IMR-90 (cell line): ENCODE data around the gene ZEB2. TPM values are rescaled to one million over a fixed set of nuclear protein-coding genes. Genes with fewer than 3 reads are reported as not detected.

Experiments used
- ATAC-seq: fragments of 200-7000 bp; cut with Tn5 transposase; 2 replicates; pipeline ENCODE4 v1.9.1; 2020; ENCODE audit warnings: low read depth, mild to moderate bottlenecking, moderate library complexity
- Bru-seq: library from RNA; stranded (reverse); fragments of 400-500 nt; gene quantifications from one replicate; lab custom pipeline; 2021; lab: Mats Ljungman, UMichigan
- BruChase-seq, 2 experiments: library from RNA; stranded (reverse); fragments of 400-500 nt; gene quantifications; one replicate each; lab custom pipeline; 2021; lab: Mats Ljungman, UMichigan
- BruUV-seq: library from RNA; stranded (reverse); fragments of 400-500 nt; replicated peaks from 2 replicates; lab custom pipeline; 2021; lab: Mats Ljungman, UMichigan
- CTCF ChIA-PET: fragments of 300-600 bp; formaldehyde crosslinking; extraction: SDS; loops from one replicate; lab custom pipeline; 2021; ENCODE audit warnings: antibody characterized with exemption; lab: Yijun Ruan, JAX
- POLR2A ChIA-PET: fragments of 300-600 bp; sonication (Branson Sonifier 250); formaldehyde crosslinking; loops from one replicate; lab custom pipeline; 2022; ENCODE audit warnings: antibody characterized with exemption; ENCODE audit not compliant: unreplicated experiment; lab: Charles Lee
- DNase-seq: peaks from one replicate; pipeline ENCODE4 v3.0.0; 2013
- H2AFZ ChIP-seq: replicated peaks from 2 replicates; pipeline ENCODE3; 2013; ENCODE audit warnings: low read length, mild to moderate bottlenecking; ENCODE audit not compliant: poor library complexity
- H2AK5ac ChIP-seq: 2 replicates; pipeline ENCODE4 v1.6.1; 2013; ENCODE audit warnings: low read depth, low read length, inconsistent platforms
- H2AK9ac ChIP-seq: replicated peaks from 2 replicates; pipeline ENCODE3; 2013; ENCODE audit warnings: mild to moderate bottlenecking, low read depth, low read length, moderate library complexity; ENCODE audit not compliant: poor library complexity
- H2BK120ac ChIP-seq: 2 replicates; pipeline ENCODE4 v1.6.1; 2013; ENCODE audit warnings: low read depth, low read length, inconsistent platforms
- H2BK15ac ChIP-seq: 3 replicates; pipeline ENCODE4 v1.6.1; 2013; ENCODE audit warnings: low read depth, low read length, inconsistent platforms
- H2BK20ac ChIP-seq: 2 replicates; pipeline ENCODE4 v1.6.1; 2013; ENCODE audit warnings: low read depth, mild to moderate bottlenecking, inconsistent platforms, low read length, moderate library complexity
- H2BK5ac ChIP-seq: 2 replicates; pipeline ENCODE4 v1.6.1; 2013; ENCODE audit warnings: mild to moderate bottlenecking, low read depth, low read length, inconsistent platforms; ENCODE audit not compliant: poor library complexity, severe bottlenecking
- H3K14ac ChIP-seq: replicated peaks from 2 replicates; pipeline ENCODE4 v1.6.1; 2013; ENCODE audit warnings: low read depth, low read length, inconsistent platforms
- H3K18ac ChIP-seq: 2 replicates; pipeline ENCODE4 v1.6.1; 2013; ENCODE audit warnings: low read depth, low read length, control low read depth
- H3K23ac ChIP-seq: 2 replicates; pipeline ENCODE4 v1.6.1; 2013; ENCODE audit warnings: low read depth, low read length, inconsistent platforms
- H3K27ac ChIP-seq: 2 replicates; pipeline ENCODE4 v1.5.1; 2013; ENCODE audit warnings: mild to moderate bottlenecking, control low read depth, low read length; ENCODE audit not compliant: insufficient read depth
- H3K27me3 ChIP-seq: 2 replicates; pipeline ENCODE4 v1.6.1; 2013; ENCODE audit warnings: low read length; ENCODE audit not compliant: control insufficient read depth, insufficient read depth
- H3K36me3 ChIP-seq: 2 replicates; pipeline ENCODE4 v1.6.1; 2013; ENCODE audit warnings: low read length, mixed read lengths; ENCODE audit not compliant: control insufficient read depth, insufficient read depth
- H3K4ac ChIP-seq: 2 replicates; pipeline ENCODE4 v1.6.1; 2013; ENCODE audit warnings: low read depth, low read length, inconsistent platforms
- H3K4me1 ChIP-seq: 2 replicates; pipeline ENCODE4 v1.6.1; 2013; ENCODE audit warnings: low read length, mixed read lengths; ENCODE audit not compliant: control insufficient read depth, insufficient read depth
- H3K4me2 ChIP-seq: 2 replicates; pipeline ENCODE4 v1.6.1; 2013; ENCODE audit warnings: low read depth, mild to moderate bottlenecking, control low read depth, low read length, moderate library complexity
- H3K4me3 ChIP-seq: 2 replicates; pipeline ENCODE4 v1.5.1; 2013; ENCODE audit warnings: low read depth, mild to moderate bottlenecking, control low read depth, low read length, moderate library complexity; ENCODE audit not compliant: insufficient read depth
- H3K56ac ChIP-seq: 2 replicates; pipeline ENCODE4 v1.6.1; 2013; ENCODE audit warnings: low read length, inconsistent platforms; ENCODE audit not compliant: insufficient read depth; ENCODE audit errors: extremely low read depth
- H3K79me1 ChIP-seq, 2 experiments: 2 replicates each; pipeline ENCODE4 v1.6.1; 2013; ENCODE audit warnings: low read length in 2 of 2, inconsistent platforms in 1 of 2, low read depth in 1 of 2
- H3K9ac ChIP-seq: 2 replicates; pipeline ENCODE4 v1.6.1; 2013; ENCODE audit warnings: low read depth, low read length, control low read depth
- H3K9me1 ChIP-seq: 2 replicates; pipeline ENCODE4 v1.6.1; 2013; ENCODE audit warnings: low read length, inconsistent platforms; ENCODE audit not compliant: insufficient read depth
- H3K9me3 ChIP-seq: 2 replicates; pipeline ENCODE4 v1.6.1; 2013; ENCODE audit warnings: low read length; ENCODE audit not compliant: control insufficient read depth, insufficient read depth
- H4K20me1 ChIP-seq: 2 replicates; pipeline ENCODE4 v1.6.1; 2013; ENCODE audit warnings: low read length, inconsistent platforms; ENCODE audit not compliant: insufficient read depth
- H4K5ac ChIP-seq: 2 replicates; pipeline ENCODE4 v1.6.1; 2013; ENCODE audit warnings: mild to moderate bottlenecking, low read depth, low read length, control low read depth
- H4K8ac ChIP-seq, 2 experiments: 2 replicates each; pipeline ENCODE4 v1.6.1; 2013; ENCODE audit warnings: low read depth in 2 of 2, low read length in 2 of 2, control low read depth in 1 of 2, inconsistent platforms in 1 of 2
- H4K91ac ChIP-seq: 2 replicates; pipeline ENCODE4 v1.6.1; 2013; ENCODE audit warnings: low read depth, low read length, inconsistent platforms; ENCODE audit not compliant: insufficient read depth
- BHLHE40 ChIP-seq: fragments of 150-350 bp; IDR thresholded peaks from 2 replicates; pipeline ENCODE4 v1.6.1; 2016; ENCODE audit warnings: mild to moderate bottlenecking, low read depth, low read length
- FOS ChIP-seq: fragments of 150-350 bp; IDR thresholded peaks from 2 replicates; pipeline ENCODE4 v1.6.1; 2016; ENCODE audit warnings: low read depth, low read length
- MAZ ChIP-seq: IDR thresholded peaks from 2 replicates; pipeline ENCODE4 v1.6.1; 2012; ENCODE audit warnings: low read depth, mild to moderate bottlenecking, low read length, improper control_type of control experiment, moderate library complexity, borderline replicate concordance
- NFE2L2 ChIP-seq: fragments of 150-350 bp; IDR thresholded peaks from 2 replicates; pipeline ENCODE4 v1.6.1; 2016; ENCODE audit warnings: low read depth, mild to moderate bottlenecking, low read length
- POLR2A ChIP-seq: IDR thresholded peaks from 2 replicates; pipeline ENCODE4 v1.6.1; 2012; ENCODE audit warnings: mild to moderate bottlenecking, low read depth, low read length
- RAD21 ChIP-seq: IDR thresholded peaks from 2 replicates; pipeline ENCODE4 v1.6.1; 2012; ENCODE audit warnings: low read length, improper control_type of control experiment
- RCOR1 ChIP-seq: IDR thresholded peaks from 2 replicates; pipeline ENCODE4 v1.6.1; 2012; ENCODE audit warnings: mild to moderate bottlenecking, low read length, improper control_type of control experiment; ENCODE audit not compliant: insufficient replicate concordance
- RFX5 ChIP-seq: IDR thresholded peaks from 2 replicates; pipeline ENCODE4 v1.8.0; 2012; ENCODE audit warnings: low read depth, mild to moderate bottlenecking, low read length, moderate library complexity
- SMC3 ChIP-seq: fragments of 150-350 bp; IDR thresholded peaks from 2 replicates; pipeline ENCODE4 v1.6.1; 2016; ENCODE audit warnings: low read depth, mild to moderate bottlenecking, antibody characterized with exemption, low read length, moderate library complexity
- WGBS, 2 experiments: methylation state at CpG; one replicate each; pipeline versions ENCODE4 v1.1.5 to v1.1.7; 2013; ENCODE audit warnings: missing lambda C conversion rate in 2 of 2; ENCODE audit not compliant: insufficient read length in 1 of 2; ENCODE audit errors: extremely low coverage in 2 of 2; 5-methylcytosine and 5-hydroxymethylcytosine counted together
- dilution Hi-C: fragments of 300-500 bp; cut with HindIII; formaldehyde crosslinking; loops from one replicate; pipeline ENCODE4 v1.14.3; 2018; ENCODE audit warnings: low sequenced_read_pairs; ENCODE audit not compliant: unreplicated experiment
- in situ Hi-C: fragments of 300-500 bp; cut with MboI; formaldehyde crosslinking; loops from 3 replicates; pipeline ENCODE4 v1.14.3; 2019; ENCODE audit warnings: low sequenced_read_pairs, inconsistent platforms, mixed read lengths
- intact Hi-C: fragments of 100-400 bp; cut with micrococcal nuclease; formaldehyde crosslinking; loops from 2 replicates; pipeline ENCODE4 v1.10.0; 2022
- long read RNA-seq: library from polyadenylated mRNA; unstranded; transcript quantifications from one replicate; pipeline ENCODE4 v2.0.0, GENCODE V29; 2021; ENCODE audit not compliant: unreplicated experiment
- polyA plus RNA-seq, 3 experiments: library from polyadenylated mRNA; depleted of rRNA; stranded (reverse); fragments of >200 nt; gene quantifications; 2 replicates each; pipeline ENCODE4 v1.2.3, GENCODE V29; 2012; ENCODE audit warnings: low replicate concordance in 1 of 3
- total RNA-seq: library from RNA; depleted of rRNA; stranded (reverse); fragments of >200 nt; gene quantifications from 2 replicates; pipeline ENCODE4 v1.2.3, GENCODE V29; 2012; rRNA removed
- TF ChIP-seq, protein P1 (sequence below): conservative IDR thresholded peaks from 2 replicates; pipeline ENCODE4 v1.5.1; 2012; ENCODE audit warnings: mild to moderate bottlenecking, low read depth, low read length, improper control_type of control experiment

Gene ZEB2
- 50.9 and 52.5 TPM in 2 replicates for total RNA-seq
- 22.4 and 23.8 TPM in 2 replicates for polyA plus RNA-seq (2012; rRNA removed)
- polyA plus RNA-seq (2012; cell fraction: cytosol; rRNA removed) = 9.9 and 12.5 TPM in 2 replicates
- 12.0 and 32.4 TPM in 2 replicates for polyA plus RNA-seq (2012; cell fraction: nucleus; rRNA removed; ENCODE audit: low replicate concordance)
- Bru-seq, nascent RNA = percentile 95 among the genes with signal in this experiment
- BruChase-seq, experiment 1, labeled RNA remaining after a 6-hour chase = percentile 76 among the genes with signal in this experiment
- percentile 87 among the genes with signal in this experiment for BruChase-seq, experiment 2, labeled RNA remaining after a 2-hour chase
- long read RNA-seq, full-length matches to known transcripts = 5 of 18 reads
- long read RNA-seq, partial matches to known transcripts = 5 of 18 reads
- long read RNA-seq, other reads (novel, unspliced or antisense) = 8 of 18 reads

DNA sequence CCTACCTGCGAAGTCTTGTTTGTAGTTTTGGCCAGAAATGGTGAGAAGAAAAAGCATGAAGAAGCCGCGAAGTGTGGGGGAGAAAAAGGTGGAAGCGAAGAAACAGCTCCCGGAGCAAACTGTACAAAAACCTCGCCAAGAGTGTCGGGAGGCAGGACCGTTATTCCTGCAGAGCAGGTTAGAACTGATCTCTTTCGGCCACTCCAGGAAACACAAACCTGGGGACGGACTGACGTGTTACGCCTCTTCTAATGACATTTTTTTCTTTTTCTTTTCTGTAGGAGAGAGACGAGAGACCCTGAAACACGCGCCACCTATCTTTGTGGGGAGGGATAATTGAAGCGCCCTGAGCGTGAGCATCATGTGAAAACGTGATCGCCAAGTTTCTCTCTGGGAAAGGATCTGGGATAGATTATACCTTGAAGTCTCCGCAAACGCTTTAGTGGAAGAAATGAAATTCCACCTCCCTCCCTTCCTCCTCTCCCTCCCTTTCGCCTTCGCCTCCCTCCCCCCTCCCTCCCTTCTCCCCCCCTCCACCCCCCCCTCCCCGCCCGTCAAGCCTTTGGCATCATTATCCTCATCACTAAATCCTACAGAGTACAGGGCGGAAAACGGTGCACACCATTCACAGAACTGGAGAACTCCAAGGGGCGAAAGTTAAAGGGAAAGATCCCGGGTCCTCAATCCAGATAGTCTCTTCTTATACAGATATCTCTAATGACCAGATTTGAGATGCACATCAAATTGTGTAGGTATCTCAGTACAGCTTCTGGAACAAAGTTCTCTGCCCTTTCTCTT is at the start of gene ZEB2:
ZEB2 (minus strand) TSS at position 186 of the 798 bp plus-strand sequence. CDS start 2,769 bp downstream, outside the sequence.
- Histone ChIP-seq H3K4ac (peak within 1 kb of the TSS; percentile 68), H3K79me1 (peaks cover 4 to 9% of the 10 kb centered on the region in 2 experiments; a peak in 3 of 4 replicates), H4K91ac (peak within 1 kb of the TSS; percentile 54; the same call in 1 of the 2 replicates), H2BK5ac (peak within 1 kb of the TSS; percentile 51), H3K9me1 (no peaks in the 10 kb centered on the region), H4K20me1 (no peaks in the 10 kb centered on the region), H3K4me2 (peak within 1 kb of the TSS; percentile 98), H3K9ac (peak within 1 kb of the TSS; percentile 98), H3K23ac (peak within 1 kb of the TSS; percentile 66), H4K5ac (peak within 1 kb of the TSS; percentile 59), H3K56ac (peak within 1 kb of the TSS; percentile 68; the same call in 1 of the 2 replicates), H3K14ac (peak within 1 kb of the TSS; percentile 58), H3K18ac (peak within 1 kb of the TSS; percentile 79), H3K9me3 (no peaks in the 10 kb centered on the region), H3K4me1 (peaks cover 4% of the 10 kb centered on the region; the same call in 1 of the 2 replicates), H2BK120ac (peak within 1 kb of the TSS; percentile 75), H2AFZ (peak within 1 kb of the TSS; percentile 81), H2BK20ac (peak within 1 kb of the TSS; percentile 67), H2AK5ac (no peak within 1 kb of the TSS), H3K27me3 (no peaks in the 10 kb centered on the region), H4K8ac (peak within 1 kb of the TSS; percentile 17 to 28; a peak in 3 of 4 replicates), H3K4me3 (peak within 1 kb of the TSS; percentile 99), H2BK15ac (peak within 1 kb of the TSS; percentile 23; the same call in 2 of the 3 replicates), H2AK9ac (peak within 1 kb of the TSS; percentile 72), H3K27ac (peak within 1 kb of the TSS; percentile 73), H3K36me3 (no peaks in the 10 kb centered on the region)
- BruUV-seq = no TSS peak
- dilution Hi-C loops = no loop called here
- DNase-seq = peak; percentile 84
- in situ Hi-C loops = loop anchor here (5.0 to 25.0 kb wide), 4 partner anchors 185 to 1792 kb away; a partner anchor contains a TSS
- WGBS, 2 experiments = 0% methylated on average over 7 of the region's 29 CpGs; no CpG with 5 or more reads in 1 of the 2 experiments
- TF ChIP-seq RFX5 (no peak), POLR2A (peak; percentile 57; the same call in 1 of the 2 replicates), BHLHE40 (peak; percentile 97), RAD21 (peak; percentile 57), NFE2L2 (no peak), RCOR1 (no peak), MAZ (peak; percentile 50; the same call in 1 of the 2 replicates), SMC3 (peak; percentile 27; the same call in 1 of the 2 replicates), FOS (no peak)
- TF ChIP-seq, protein P1, sequence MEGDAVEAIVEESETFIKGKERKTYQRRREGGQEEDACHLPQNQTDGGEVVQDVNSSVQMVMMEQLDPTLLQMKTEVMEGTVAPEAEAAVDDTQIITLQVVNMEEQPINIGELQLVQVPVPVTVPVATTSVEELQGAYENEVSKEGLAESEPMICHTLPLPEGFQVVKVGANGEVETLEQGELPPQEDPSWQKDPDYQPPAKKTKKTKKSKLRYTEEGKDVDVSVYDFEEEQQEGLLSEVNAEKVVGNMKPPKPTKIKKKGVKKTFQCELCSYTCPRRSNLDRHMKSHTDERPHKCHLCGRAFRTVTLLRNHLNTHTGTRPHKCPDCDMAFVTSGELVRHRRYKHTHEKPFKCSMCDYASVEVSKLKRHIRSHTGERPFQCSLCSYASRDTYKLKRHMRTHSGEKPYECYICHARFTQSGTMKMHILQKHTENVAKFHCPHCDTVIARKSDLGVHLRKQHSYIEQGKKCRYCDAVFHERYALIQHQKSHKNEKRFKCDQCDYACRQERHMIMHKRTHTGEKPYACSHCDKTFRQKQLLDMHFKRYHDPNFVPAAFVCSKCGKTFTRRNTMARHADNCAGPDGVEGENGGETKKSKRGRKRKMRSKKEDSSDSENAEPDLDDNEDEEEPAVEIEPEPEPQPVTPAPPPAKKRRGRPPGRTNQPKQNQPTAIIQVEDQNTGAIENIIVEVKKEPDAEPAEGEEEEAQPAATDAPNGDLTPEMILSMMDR = peak; percentile 69
- ChIA-PET CTCF (no interaction called here), POLR2A (interaction anchor here (0.6 kb wide), 1 partner anchor 111 kb away, joined by 7 read pairs; no protein-coding TSS in a partner anchor)
- intact Hi-C loops = loop anchor here (5.0 to 10.0 kb wide), 16 partner anchors 77 to 2005 kb away; no protein-coding TSS in a partner anchor
- peak; percentile 3; the same call in 1 of the 2 replicates for ATAC-seq
